Measurements from ENCODE around the gene CACNA2D3. TPM values are rescaled to one million over a fixed set of nuclear protein-coding genes. Genes with fewer than 3 reads are reported as not detected.

CACNA2D3 gene
- total and polyA plus RNA-seq, 12 donors, result 0.26 to 13.7 (median 2.8) TPM; not detected in 1

- intact Hi-C loops (cut with DNase I), result no loop called here
- WGBS, 4 donors, result 50 to 92% (median 87%) methylated on average over 2 of the region's 2 CpGs
- no peak for DNase-seq
- Histone ChIP-seq H3K36me3 (replicated peaks in 1 of 2) (no peaks in the 10 kb centered on the region), H3K27me3 (no peaks in the 10 kb centered on the region), H3K4me1 (replicated peaks in 1 of 2) (peaks cover 12 to 25% of the 10 kb centered on the region in 2 donors), H3K27ac (no peak overlapping the region), H3K9me3 (replicated peaks in 1 of 3) (no peaks in the 10 kb centered on the region), H3K4me3 (no peak overlapping the region)
- TF ChIP-seq POLR2A (IDR thresholded peaks at IDR 0.05), result no peak
- no peak for TF ChIP-seq CTCF (IDR thresholded peaks at IDR 0.05)
Measured at GRCh38 chr3:54905261-54905888, 783.0 kb downstream of the CACNA2D3 start.

- WGBS, 4 donors, result 78 to 93% (median 88%) methylated on average over 3 of the region's 3 CpGs
- Histone ChIP-seq H3K4me3 (no peak overlapping the region), H3K36me3 (replicated peaks in 1 of 2) (no peaks in the 10 kb centered on the region), H3K9me3 (replicated peaks in 1 of 3) (no peaks in the 10 kb centered on the region), H3K4me1 (replicated peaks in 1 of 2) (peaks cover 10 to 21% of the 10 kb centered on the region in 2 donors), H3K27me3 (no peaks in the 10 kb centered on the region), H3K27ac (no peak overlapping the region)
- no peak for DNase-seq
- intact Hi-C loops (cut with DNase I), result no loop called here
- TF ChIP-seq POLR2A (IDR thresholded peaks at IDR 0.05), result no peak
- no peak for TF ChIP-seq CTCF (IDR thresholded peaks at IDR 0.05)
Measured at GRCh38 chr3:54905920-54906319, 783.6 kb downstream of the CACNA2D3 start.

GRCh38 chr3:54906763-54907162, 784.4 kb downstream of the CACNA2D3 start:
- TF ChIP-seq POLR2A (IDR thresholded peaks at IDR 0.05) (no peak), CTCF (IDR thresholded peaks at IDR 0.05) (no peak)
- Histone ChIP-seq H3K4me3 (no peak overlapping the region), H3K36me3 (replicated peaks in 1 of 2) (no peaks in the 10 kb centered on the region), H3K27ac (no peak overlapping the region), H3K9me3 (replicated peaks in 1 of 3) (no peaks in the 10 kb centered on the region), H3K4me1 (replicated peaks in 1 of 2) (peaks cover 2 to 13% of the 10 kb centered on the region in 2 donors), H3K27me3 (no peaks in the 10 kb centered on the region)
- DNase-seq, result no peak
- intact Hi-C loops (cut with DNase I), result no loop called here
- WGBS, 4 donors, result 89 to 100% (median 97%) methylated on average over 2 of the region's 2 CpGs

- Histone ChIP-seq H3K36me3 (replicated peaks in 1 of 2) (no peaks in the 10 kb centered on the region), H3K27ac (no peak overlapping the region), H3K4me1 (replicated peaks in 1 of 2) (peaks cover 0 to 8% of the 10 kb centered on the region in 2 donors), H3K9me3 (replicated peaks in 1 of 3) (no peaks in the 10 kb centered on the region), H3K4me3 (no peak overlapping the region), H3K27me3 (no peaks in the 10 kb centered on the region)
- peak in 1 of 7 donors; percentile 25 for DNase-seq
- TF ChIP-seq CTCF (IDR thresholded peaks at IDR 0.05), result no peak
- TF ChIP-seq POLR2A (IDR thresholded peaks at IDR 0.05), result no peak
- intact Hi-C loops (cut with DNase I), result no loop called here
- WGBS, 4 donors, result 46 to 69% (median 55%) methylated on average over 2 of the region's 2 CpGs
Measured at GRCh38 chr3:54909191-54909590, 786.8 kb downstream of the CACNA2D3 start.
